Lower lobe of right lung (tissue), 2 donors: ENCODE results near the gene MYPOP. TPM values are rescaled to one million over a fixed set of nuclear protein-coding genes. Genes with fewer than 3 reads are reported as not detected.

Experiments used
- ATAC-seq, 2 donors: fragments of 200-7000 bp; cut with Tn5 transposase; one replicate each; pipeline ENCODE4 v1.9.1; 2020 to 2022; ENCODE audit warnings: mild to moderate bottlenecking in 2 of 2, moderate library complexity in 2 of 2
- DNase-seq: peaks from one replicate; pipeline ENCODE4 v3.0.0-alpha.2; 2020
- H3K27ac ChIP-seq: fragments of 200-600 bp; one replicate; pipeline ENCODE4 v1.8.0; 2022
- H3K27me3 ChIP-seq: fragments of 200-600 bp; one replicate; pipeline ENCODE4 v1.8.0; 2022; ENCODE audit warnings: low read depth
- H3K36me3 ChIP-seq: fragments of 200-600 bp; one replicate; pipeline ENCODE4 v1.8.0; 2022; ENCODE audit warnings: mild to moderate bottlenecking
- H3K4me1 ChIP-seq: fragments of 200-600 bp; one replicate; pipeline ENCODE4 v1.8.0; 2022
- H3K4me3 ChIP-seq: fragments of 200-600 bp; one replicate; pipeline ENCODE4 v1.8.0; 2022; ENCODE audit warnings: mild to moderate bottlenecking
- H3K9me3 ChIP-seq: fragments of 200-600 bp; one replicate; pipeline ENCODE4 v1.8.0; 2022
- CTCF ChIP-seq: fragments of 200-600 bp; IDR thresholded peaks from one replicate; pipeline ENCODE4 v1.8.0; 2022; ENCODE audit warnings: antibody characterized with exemption, mild to moderate bottlenecking
- intact Hi-C: fragments of 100-400 bp; cut with DNase I; formaldehyde crosslinking; loops from one replicate; pipeline ENCODE4 v1.11.0; 2022
- long read RNA-seq: library from polyadenylated mRNA; unstranded; transcript quantifications from one replicate; pipeline ENCODE4 v2.0.0, GENCODE V29; 2021
- total RNA-seq: library from RNA; stranded (reverse); fragmentation: NEBNext Ultra II Directional; extraction: Animal tissue kit (Norgen Biotek cat#: 25700); gene quantifications from one replicate; pipeline ENCODE4 v1.2.1, GENCODE V29; 2021
- donor health status: DM: no; HTN: yes; CAD: no; lungs with severe emphysema.

MYPOP gene
- total RNA-seq, result 7.5 TPM
- long read RNA-seq, partial matches to known transcripts, result 0 of 9 reads
- long read RNA-seq, other reads (novel, unspliced or antisense), result 9 of 9 reads

- Histone ChIP-seq H3K36me3 (peaks cover 35% of the 10 kb centered on the region), H3K27me3 (no peaks in the 10 kb centered on the region), H3K27ac (peak within 1 kb of the TSS; percentile 74), H3K9me3 (no peaks in the 10 kb centered on the region), H3K4me3 (peak within 1 kb of the TSS; percentile 85), H3K4me1 (peaks cover 19% of the 10 kb centered on the region)
- intact Hi-C loops, result no loop called here
- no peak for ATAC-seq
- no peak for TF ChIP-seq CTCF
- no peak for DNase-seq
Observed at GRCh38 chr19:45901912-45902650, at the start of gene MYPOP. TSS of gene MYPOP (minus strand) at chr19:45902613. CDS start at chr19:45901773, 840 bp downstream.

GRCh38 chr19:45947926-45948325, 45.5 kb upstream of the MYPOP start:
- DNase-seq (no peak), ATAC-seq (no peak)
- Histone ChIP-seq H3K4me3 (no peak overlapping the region), H3K27ac (no peak overlapping the region), H3K27me3 (peaks cover 12% of the 10 kb centered on the region), H3K36me3 (peaks cover 22% of the 10 kb centered on the region), H3K9me3 (no peaks in the 10 kb centered on the region), H3K4me1 (peaks cover 4% of the 10 kb centered on the region)
- no peak for TF ChIP-seq CTCF
- intact Hi-C loops, result no loop called here

GRCh38 chr19:45940515-45940805, 38.0 kb upstream of the MYPOP start:
- Histone ChIP-seq H3K36me3 (no peaks in the 10 kb centered on the region), H3K4me1 (no peaks in the 10 kb centered on the region), H3K4me3 (no peak overlapping the region), H3K27me3 (peaks cover 43% of the 10 kb centered on the region), H3K27ac (no peak overlapping the region), H3K9me3 (no peaks in the 10 kb centered on the region)
- TF ChIP-seq CTCF, result no peak
- intact Hi-C loops, result no loop called here
- ATAC-seq (no peak), DNase-seq (no peak)

- no peak overlapping the region for H3K27ac ChIP-seq
- no peaks in the 10 kb centered on the region for H3K9me3 ChIP-seq
- ATAC-seq (no peak), DNase-seq (no peak)
- no peaks in the 10 kb centered on the region for H3K36me3 ChIP-seq
- intact Hi-C loops, result no loop called here
- TF ChIP-seq CTCF, result no peak
- no peaks in the 10 kb centered on the region for H3K4me1 ChIP-seq
- no peak overlapping the region for H3K4me3 ChIP-seq
- H3K27me3 ChIP-seq, result peaks cover 48% of the 10 kb centered on the region
Observed at GRCh38 chr19:45939792-45940514, 37.5 kb upstream of the MYPOP start.

- intact Hi-C loops, result no loop called here
- Histone ChIP-seq H3K4me1 (no peaks in the 10 kb centered on the region), H3K27me3 (peaks cover 52% of the 10 kb centered on the region), H3K9me3 (no peaks in the 10 kb centered on the region), H3K4me3 (no peak overlapping the region), H3K36me3 (no peaks in the 10 kb centered on the region), H3K27ac (no peak overlapping the region)
- ATAC-seq (no peak), DNase-seq (no peak)
- TF ChIP-seq CTCF, result no peak
Observed at GRCh38 chr19:45938733-45939319, 36.4 kb upstream of the MYPOP start.
